Smooth muscle cell (in vitro differentiated cells): ENCODE data around the gene TMEM225B. TPM values are rescaled to one million over a fixed set of nuclear protein-coding genes. Genes with fewer than 3 reads are reported as not detected.
"Not testable (repeated sequence)": the region's sequence is repeated elsewhere in the genome, so short reads cannot be mapped to it uniquely, and the experiment has no call there.

Source experiments
- DNase-seq: peaks from one replicate; lab custom pipeline; 2025; ENCODE audit not compliant: unreplicated experiment; lab: John Stamatoyannopoulos, UW
- H2AFZ ChIP-seq: fragments of 200-600 bp; sonication (generic); 2 replicates; pipeline ENCODE4 v1.6.0; 2016; ENCODE audit warnings: antibody characterized with exemption, low read depth, mild to moderate bottlenecking
- H3F3A ChIP-seq: fragments of 200-600 bp; sonication (generic); 2 replicates; pipeline ENCODE4 v1.6.0; 2017; ENCODE audit warnings: antibody characterized with exemption, low read depth
- H3K27ac ChIP-seq: fragments of 200-600 bp; sonication (generic); 2 replicates; pipeline ENCODE4 v1.5.1; 2016; ENCODE audit warnings: low read depth, mild to moderate bottlenecking
- H3K27me3 ChIP-seq: fragments of 200-600 bp; sonication (generic); 2 replicates; pipeline ENCODE4 v1.6.1; 2016; ENCODE audit warnings: low read depth, mild to moderate bottlenecking
- H3K36me3 ChIP-seq: fragments of 200-600 bp; sonication (generic); 2 replicates; pipeline ENCODE4 v1.5.1; 2016; ENCODE audit warnings: low read depth
- H3K4me1 ChIP-seq: fragments of 200-600 bp; sonication (generic); 2 replicates; pipeline ENCODE4 v1.5.1; 2016; ENCODE audit warnings: low read depth
- H3K4me2 ChIP-seq: fragments of 200-600 bp; sonication (generic); 2 replicates; pipeline ENCODE4 v1.6.0; 2016; ENCODE audit warnings: mild to moderate bottlenecking
- H3K4me3 ChIP-seq: fragments of 200-600 bp; sonication (generic); 2 replicates; pipeline ENCODE4 v1.5.1; 2016; ENCODE audit warnings: mild to moderate bottlenecking
- H3K79me2 ChIP-seq: fragments of 200-600 bp; sonication (generic); 2 replicates; pipeline ENCODE4 v1.6.0; 2016; ENCODE audit warnings: low read depth, mild to moderate bottlenecking
- H3K9ac ChIP-seq: fragments of 200-600 bp; sonication (generic); 2 replicates; pipeline ENCODE4 v1.6.0; 2016; ENCODE audit warnings: low read depth
- H3K9me3 ChIP-seq: fragments of 200-600 bp; sonication (generic); replicated peaks from 2 replicates; pipeline ENCODE4 v1.5.1; 2016; ENCODE audit warnings: low read depth
- H4K20me1 ChIP-seq: fragments of 200-600 bp; sonication (generic); 2 replicates; pipeline ENCODE4 v1.6.0; 2016; ENCODE audit warnings: low read depth
- WGBS: methylation state at CpG from one replicate; pipeline ENCODE4 v1.1.7; 2016; ENCODE audit warnings: low lambda C conversion rate; 5-methylcytosine and 5-hydroxymethylcytosine counted together
- polyA plus RNA-seq: library from polyadenylated mRNA; unstranded; fragments of >200 nt; fragmentation: Nextera tagmentation; extraction: Ambion mirVana; gene quantifications from 2 replicates; pipeline ENCODE4 v1.2.1, GENCODE V29; 2016
- total RNA-seq: library from RNA; depleted of rRNA; stranded (reverse); fragments of >200 nt; gene quantifications from 2 replicates; pipeline ENCODE4 v1.2.3, GENCODE V29; 2014
- TF ChIP-seq, protein P1 (sequence below): fragments of 200-600 bp; sonication (generic); IDR thresholded peaks from 2 replicates; pipeline ENCODE4 v1.5.1; 2017; ENCODE audit warnings: borderline replicate concordance, mild to moderate bottlenecking, antibody characterized with exemption; ENCODE audit not compliant: insufficient read depth, poor library complexity, severe bottlenecking

The TMEM225B gene
- total and polyA plus RNA-seq, 2 experiments from 2014 or later, result 4.7 to 5.4 TPM

DNA sequence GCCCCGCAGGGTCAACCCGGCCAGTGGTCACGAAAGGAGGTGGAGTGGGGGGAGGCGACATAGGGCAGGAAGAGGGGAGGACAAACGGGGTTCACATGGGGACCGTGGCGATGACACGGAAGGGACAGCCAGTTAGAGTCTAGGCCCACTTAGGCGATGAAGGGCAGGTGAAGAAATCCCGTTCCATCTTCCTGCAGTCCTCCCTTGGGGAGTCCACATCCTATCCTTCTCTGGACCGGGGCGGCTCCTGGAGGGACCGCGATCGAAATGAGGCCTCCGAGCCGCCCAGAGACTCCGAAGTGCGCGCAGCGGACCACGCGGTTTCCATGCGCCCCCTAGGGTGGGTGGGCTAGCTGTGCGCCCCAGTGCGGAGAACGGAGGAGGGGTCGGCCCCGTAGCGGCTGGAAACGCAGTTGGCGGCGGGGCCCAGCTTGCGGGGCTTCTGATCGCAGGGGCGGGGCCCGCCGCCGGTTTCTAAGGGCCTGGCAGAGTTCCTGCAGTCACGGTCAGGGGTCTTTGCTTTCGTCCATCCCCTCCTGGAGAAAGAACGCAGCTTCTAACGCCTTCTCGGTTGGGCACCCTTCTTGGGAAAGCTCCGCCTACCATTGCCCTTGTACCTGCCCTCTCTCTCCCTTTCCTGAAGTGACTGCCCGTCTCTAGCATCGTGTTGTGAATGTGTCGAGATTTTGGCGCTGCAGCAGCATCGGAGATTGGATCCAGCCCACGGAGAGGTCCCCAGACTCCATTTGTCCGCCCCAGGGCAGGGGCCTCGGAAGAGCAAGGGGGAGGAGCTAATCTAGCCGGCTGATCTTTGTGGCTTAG is 17.9 kb upstream of the TMEM225B start:
- Histone ChIP-seq H3K9me3 (no peaks in the 10 kb centered on the region), H3K27me3 (no peaks in the 10 kb centered on the region), H3K27ac (no peak overlapping the region), H3K9ac (peak overlapping the region; percentile 40), H3K4me2 (peak overlapping the region; percentile 96), H4K20me1 (peaks cover 12% of the 10 kb centered on the region), H3K4me1 (peaks cover 4% of the 10 kb centered on the region), H3K4me3 (peak overlapping the region; percentile 67), H2AFZ (peak overlapping the region; percentile 10), H3K79me2 (no peaks in the 10 kb centered on the region), H3K36me3 (no peaks in the 10 kb centered on the region), H3F3A (peaks cover 13% of the 10 kb centered on the region)
- 6% methylated on average over 52 of the region's 54 CpGs for WGBS
- no peak for DNase-seq
- TF ChIP-seq, protein P1, sequence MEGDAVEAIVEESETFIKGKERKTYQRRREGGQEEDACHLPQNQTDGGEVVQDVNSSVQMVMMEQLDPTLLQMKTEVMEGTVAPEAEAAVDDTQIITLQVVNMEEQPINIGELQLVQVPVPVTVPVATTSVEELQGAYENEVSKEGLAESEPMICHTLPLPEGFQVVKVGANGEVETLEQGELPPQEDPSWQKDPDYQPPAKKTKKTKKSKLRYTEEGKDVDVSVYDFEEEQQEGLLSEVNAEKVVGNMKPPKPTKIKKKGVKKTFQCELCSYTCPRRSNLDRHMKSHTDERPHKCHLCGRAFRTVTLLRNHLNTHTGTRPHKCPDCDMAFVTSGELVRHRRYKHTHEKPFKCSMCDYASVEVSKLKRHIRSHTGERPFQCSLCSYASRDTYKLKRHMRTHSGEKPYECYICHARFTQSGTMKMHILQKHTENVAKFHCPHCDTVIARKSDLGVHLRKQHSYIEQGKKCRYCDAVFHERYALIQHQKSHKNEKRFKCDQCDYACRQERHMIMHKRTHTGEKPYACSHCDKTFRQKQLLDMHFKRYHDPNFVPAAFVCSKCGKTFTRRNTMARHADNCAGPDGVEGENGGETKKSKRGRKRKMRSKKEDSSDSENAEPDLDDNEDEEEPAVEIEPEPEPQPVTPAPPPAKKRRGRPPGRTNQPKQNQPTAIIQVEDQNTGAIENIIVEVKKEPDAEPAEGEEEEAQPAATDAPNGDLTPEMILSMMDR, result peak; percentile 45

DNA sequence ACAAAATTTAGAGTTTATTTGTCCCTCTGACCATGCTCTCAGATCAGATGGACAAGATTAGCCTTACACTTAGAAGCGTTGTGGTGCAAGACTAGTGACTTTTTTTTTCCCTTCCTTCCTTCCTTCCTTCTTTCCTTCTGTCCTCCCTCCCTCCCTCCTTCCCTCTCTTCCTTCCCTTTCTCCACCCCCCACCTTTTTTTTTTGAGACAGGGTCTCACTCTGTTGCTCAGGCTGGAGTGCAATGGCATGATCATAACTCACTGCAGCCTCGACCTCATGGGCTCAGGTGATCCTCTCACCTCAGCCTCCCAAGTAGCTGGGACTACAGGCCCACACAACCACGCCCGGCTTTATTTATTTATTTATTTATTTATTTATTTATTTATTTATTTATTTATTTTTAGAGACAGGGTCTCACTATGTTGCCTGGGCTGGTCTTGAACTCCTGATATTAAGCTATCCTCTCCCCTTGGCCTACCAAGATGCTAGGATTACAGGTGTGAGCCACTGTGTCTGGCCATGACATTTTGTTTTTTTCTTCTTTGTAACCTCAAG is 17.2 kb upstream of the TMEM225B start:
- H3K36me3 ChIP-seq, H3K27me3 ChIP-seq, DNase-seq, H3K4me1 ChIP-seq, H3K27ac ChIP-seq, H3K9me3 ChIP-seq, H3K79me2 ChIP-seq: not testable (repeated sequence)
- peak overlapping the region; percentile 96 for H3K4me2 ChIP-seq
- H3K4me3 ChIP-seq, result peak overlapping the region; percentile 67
- peaks cover 13% of the 10 kb centered on the region for H3F3A ChIP-seq
- H3K9ac ChIP-seq, result peak overlapping the region; percentile 40
- peak overlapping the region; percentile 10 for H2AFZ ChIP-seq
- H4K20me1 ChIP-seq, result peaks cover 10% of the 10 kb centered on the region
- WGBS, result 58% methylated on average over 4 of the region's 4 CpGs

DNA sequence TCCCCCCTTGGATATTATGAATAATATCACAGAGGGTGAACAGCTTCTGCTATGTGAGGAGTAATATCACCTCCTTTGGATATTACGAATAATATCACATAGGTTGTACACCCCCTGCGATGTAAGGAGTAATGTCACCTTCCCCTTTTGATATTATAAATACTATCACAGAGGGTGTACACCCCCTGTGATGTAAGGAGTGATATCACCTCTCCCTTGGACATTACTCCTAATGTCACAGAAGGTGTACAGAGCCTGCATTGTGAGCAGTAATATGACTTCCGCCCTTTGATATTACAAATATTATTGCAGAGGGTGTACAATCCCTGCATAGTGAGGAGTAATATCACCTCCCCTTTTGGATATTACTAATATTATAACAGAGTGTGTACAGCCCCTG is 9.2 kb upstream of the TMEM225B start:
- DNase-seq, result no peak

More for the DNA sequence above, 9.2 kb upstream of the TMEM225B start:
- Histone ChIP-seq H2AFZ (no peak overlapping the region), H4K20me1 (no peaks in the 10 kb centered on the region), H3K4me2 (no peak overlapping the region), H3K4me1 (no peaks in the 10 kb centered on the region), H3K79me2 (no peaks in the 10 kb centered on the region), H3K4me3 (no peak overlapping the region), H3K27ac (no peak overlapping the region), H3K9me3 (no peaks in the 10 kb centered on the region), H3K9ac (no peak overlapping the region), H3K36me3 (no peaks in the 10 kb centered on the region), H3K27me3 (no peaks in the 10 kb centered on the region), H3F3A (no peaks in the 10 kb centered on the region)
- TF ChIP-seq, protein P1, result no peak
- 93% methylated on average over 3 of the region's 3 CpGs for WGBS
